Neural progenitor cell (in vitro differentiated cells): Measurements from ENCODE around the gene STAT4. TPM values are rescaled to one million over a fixed set of nuclear protein-coding genes. Genes with fewer than 3 reads are reported as not detected.

Source experiments
- DNase-seq: peaks from one replicate; pipeline ENCODE4 v3.0.0-alpha.2; 2016; ENCODE audit warnings: low spot score
- H2AFZ ChIP-seq: fragments of 200-600 bp; sonication (generic); replicated peaks from 2 replicates; pipeline ENCODE4 v1.6.1; 2016; ENCODE audit warnings: antibody characterized with exemption
- H3F3A ChIP-seq: fragments of 200-600 bp; sonication (generic); 2 replicates; pipeline ENCODE4 v1.6.1; 2016; ENCODE audit warnings: antibody characterized with exemption, low read depth
- H3K27ac ChIP-seq: fragments of 200-600 bp; sonication (generic); 2 replicates; pipeline ENCODE4 v1.5.1; 2016; ENCODE audit warnings: mild to moderate bottlenecking
- H3K27me3 ChIP-seq: fragments of 200-600 bp; sonication (generic); 2 replicates; pipeline ENCODE4 v1.6.1; 2016; ENCODE audit warnings: mild to moderate bottlenecking, moderate library complexity
- H3K36me3 ChIP-seq: fragments of 200-600 bp; sonication (generic); 2 replicates; pipeline ENCODE4 v1.5.1; 2016
- H3K4me1 ChIP-seq: fragments of 200-600 bp; sonication (generic); 2 replicates; pipeline ENCODE4 v1.6.1; 2016; ENCODE audit warnings: mixed run types
- H3K4me2 ChIP-seq: fragments of 200-600 bp; sonication (generic); 2 replicates; pipeline ENCODE4 v1.6.1; 2016
- H3K4me3 ChIP-seq: fragments of 200-600 bp; sonication (generic); 2 replicates; pipeline ENCODE4 v1.5.1; 2016
- H3K79me2 ChIP-seq: fragments of 200-600 bp; sonication (generic); 2 replicates; pipeline ENCODE4 v1.6.1; 2016; ENCODE audit warnings: low read depth
- H3K9ac ChIP-seq: fragments of 200-600 bp; sonication (generic); 2 replicates; pipeline ENCODE4 v1.6.1; 2016
- H3K9me3 ChIP-seq: fragments of 200-600 bp; sonication (generic); 2 replicates; pipeline ENCODE4 v1.5.1; 2016; ENCODE audit warnings: low read depth
- H4K20me1 ChIP-seq: fragments of 200-600 bp; sonication (generic); 2 replicates; pipeline ENCODE4 v1.6.1; 2016; ENCODE audit warnings: low read depth
- H3K27ac Mint-ChIP-seq: 3 replicates; pipeline ENCODE4 v1.8.0; 2021; ENCODE audit warnings: mixed read lengths
- H3K27me3 Mint-ChIP-seq: 2 replicates; pipeline ENCODE4 v1.8.0; 2022; ENCODE audit warnings: low read depth, mild to moderate bottlenecking, inconsistent platforms, moderate library complexity, mixed read lengths; ENCODE audit not compliant: insufficient read depth
- H3K36me3 Mint-ChIP-seq: 3 replicates; pipeline ENCODE4 v1.8.0; 2021; ENCODE audit warnings: mixed read lengths
- H3K4me1 Mint-ChIP-seq: 3 replicates; pipeline ENCODE4 v1.8.0; 2021; ENCODE audit warnings: mixed read lengths
- H3K4me3 Mint-ChIP-seq: 3 replicates; pipeline ENCODE4 v1.8.0; 2021; ENCODE audit warnings: mild to moderate bottlenecking, moderate library complexity, mixed read lengths
- H3K9me3 Mint-ChIP-seq: 3 replicates; pipeline ENCODE4 v1.8.0; 2020; ENCODE audit warnings: mixed read lengths
- EZH2 ChIP-seq: fragments of 200-600 bp; sonication (generic); IDR thresholded peaks from 2 replicates; pipeline ENCODE4 v1.6.1; 2017; ENCODE audit warnings: antibody characterized with exemption, mild to moderate bottlenecking, moderate library complexity
- EZH2phosphoT487 ChIP-seq: fragments of 200-600 bp; sonication (generic); IDR thresholded peaks from 2 replicates; pipeline ENCODE4 v1.6.1; 2017; ENCODE audit warnings: antibody characterized with exemption
- total RNA-seq: library from RNA; depleted of rRNA; stranded (reverse); fragments of >200 nt; gene quantifications from 2 replicates; pipeline ENCODE4 v1.2.3, GENCODE V29; 2015; ENCODE audit warnings: low replicate concordance
- TF ChIP-seq, protein P1 (sequence below): fragments of 200-600 bp; sonication (generic); IDR thresholded peaks from 2 replicates; pipeline ENCODE4 v1.5.1; 2017; ENCODE audit warnings: antibody characterized with exemption, mild to moderate bottlenecking

Gene STAT4
- total RNA-seq, 1 donor from 2014 or later = 0.32 TPM

DNA sequence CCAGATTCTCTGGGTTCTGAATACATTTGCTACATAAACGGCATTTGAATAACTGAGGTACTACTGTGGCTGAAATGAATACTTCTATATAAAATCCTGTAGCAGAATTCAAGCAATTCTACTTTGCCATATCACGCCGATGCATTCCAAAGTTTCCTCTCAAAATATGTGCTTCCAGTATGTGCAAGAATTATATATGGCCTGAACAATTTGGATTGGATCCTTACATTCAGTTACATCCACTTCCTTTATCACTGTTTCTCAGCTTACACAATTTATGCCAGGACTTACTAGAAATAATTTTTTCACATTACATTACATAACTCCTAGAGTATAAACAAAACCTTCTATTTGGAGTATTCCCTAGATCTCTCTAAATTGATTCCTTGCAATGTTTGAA is 46.3 kb upstream of the STAT4 start:
- TF ChIP-seq, protein P1, sequence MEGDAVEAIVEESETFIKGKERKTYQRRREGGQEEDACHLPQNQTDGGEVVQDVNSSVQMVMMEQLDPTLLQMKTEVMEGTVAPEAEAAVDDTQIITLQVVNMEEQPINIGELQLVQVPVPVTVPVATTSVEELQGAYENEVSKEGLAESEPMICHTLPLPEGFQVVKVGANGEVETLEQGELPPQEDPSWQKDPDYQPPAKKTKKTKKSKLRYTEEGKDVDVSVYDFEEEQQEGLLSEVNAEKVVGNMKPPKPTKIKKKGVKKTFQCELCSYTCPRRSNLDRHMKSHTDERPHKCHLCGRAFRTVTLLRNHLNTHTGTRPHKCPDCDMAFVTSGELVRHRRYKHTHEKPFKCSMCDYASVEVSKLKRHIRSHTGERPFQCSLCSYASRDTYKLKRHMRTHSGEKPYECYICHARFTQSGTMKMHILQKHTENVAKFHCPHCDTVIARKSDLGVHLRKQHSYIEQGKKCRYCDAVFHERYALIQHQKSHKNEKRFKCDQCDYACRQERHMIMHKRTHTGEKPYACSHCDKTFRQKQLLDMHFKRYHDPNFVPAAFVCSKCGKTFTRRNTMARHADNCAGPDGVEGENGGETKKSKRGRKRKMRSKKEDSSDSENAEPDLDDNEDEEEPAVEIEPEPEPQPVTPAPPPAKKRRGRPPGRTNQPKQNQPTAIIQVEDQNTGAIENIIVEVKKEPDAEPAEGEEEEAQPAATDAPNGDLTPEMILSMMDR = no peak
- no peak for TF ChIP-seq EZH2phosphoT487
- TF ChIP-seq EZH2 = no peak
- Histone ChIP-seq H3F3A (no peaks in the 10 kb centered on the region), H3K9ac (no peak overlapping the region), H3K36me3 (no peaks in the 10 kb centered on the region), H4K20me1 (no peaks in the 10 kb centered on the region), H3K4me2 (no peak overlapping the region), H3K9me3 (no peaks in the 10 kb centered on the region), H3K79me2 (no peaks in the 10 kb centered on the region), H3K4me3 (no peak overlapping the region), H2AFZ (no peak overlapping the region), H3K27ac (no peak overlapping the region), H3K27me3 (no peaks in the 10 kb centered on the region), H3K4me1 (no peaks in the 10 kb centered on the region)
- no peak for DNase-seq
- H3K4me3 Mint-ChIP-seq = no peak overlapping the region
- H3K36me3 Mint-ChIP-seq = no peaks in the 10 kb centered on the region
- no peaks in the 10 kb centered on the region for H3K27me3 Mint-ChIP-seq
- no peaks in the 10 kb centered on the region for H3K4me1 Mint-ChIP-seq
- H3K27ac Mint-ChIP-seq = no peak overlapping the region
- H3K9me3 Mint-ChIP-seq = no peaks in the 10 kb centered on the region

DNA sequence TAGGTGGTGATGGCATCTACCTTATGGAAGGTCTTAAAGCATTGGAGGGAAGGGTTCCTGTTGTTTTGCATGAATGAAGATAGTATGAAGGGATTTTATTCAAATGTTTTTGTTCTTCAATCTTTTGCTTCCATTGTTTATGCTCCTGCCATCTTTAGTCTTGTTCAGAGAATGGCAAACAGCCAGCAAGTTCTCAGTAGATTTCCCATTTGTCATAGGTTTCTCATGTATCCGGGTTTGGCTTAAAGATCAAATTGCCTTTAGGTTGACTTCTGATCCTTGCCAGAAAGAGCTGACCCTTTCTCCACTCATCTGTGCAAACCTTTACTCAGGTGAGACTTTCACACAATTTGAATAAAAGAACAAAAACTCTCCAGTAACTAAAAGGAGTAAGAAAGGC is 44.2 kb upstream of the STAT4 start:
- no peaks in the 10 kb centered on the region for H3K36me3 Mint-ChIP-seq
- Histone ChIP-seq H3K4me2 (no peak overlapping the region), H2AFZ (no peak overlapping the region), H3K9ac (no peak overlapping the region), H3K79me2 (no peaks in the 10 kb centered on the region), H3K36me3 (no peaks in the 10 kb centered on the region), H3K27me3 (no peaks in the 10 kb centered on the region), H4K20me1 (no peaks in the 10 kb centered on the region), H3F3A (no peaks in the 10 kb centered on the region), H3K27ac (no peak overlapping the region), H3K9me3 (no peaks in the 10 kb centered on the region), H3K4me3 (no peak overlapping the region), H3K4me1 (no peaks in the 10 kb centered on the region)
- H3K4me1 Mint-ChIP-seq = no peaks in the 10 kb centered on the region
- TF ChIP-seq, protein P1 = no peak
- TF ChIP-seq EZH2phosphoT487 = no peak
- no peak for TF ChIP-seq EZH2
- H3K27me3 Mint-ChIP-seq = no peaks in the 10 kb centered on the region
- no peak overlapping the region for H3K27ac Mint-ChIP-seq
- DNase-seq = no peak
- no peaks in the 10 kb centered on the region for H3K9me3 Mint-ChIP-seq
- H3K4me3 Mint-ChIP-seq = no peak overlapping the region

DNA sequence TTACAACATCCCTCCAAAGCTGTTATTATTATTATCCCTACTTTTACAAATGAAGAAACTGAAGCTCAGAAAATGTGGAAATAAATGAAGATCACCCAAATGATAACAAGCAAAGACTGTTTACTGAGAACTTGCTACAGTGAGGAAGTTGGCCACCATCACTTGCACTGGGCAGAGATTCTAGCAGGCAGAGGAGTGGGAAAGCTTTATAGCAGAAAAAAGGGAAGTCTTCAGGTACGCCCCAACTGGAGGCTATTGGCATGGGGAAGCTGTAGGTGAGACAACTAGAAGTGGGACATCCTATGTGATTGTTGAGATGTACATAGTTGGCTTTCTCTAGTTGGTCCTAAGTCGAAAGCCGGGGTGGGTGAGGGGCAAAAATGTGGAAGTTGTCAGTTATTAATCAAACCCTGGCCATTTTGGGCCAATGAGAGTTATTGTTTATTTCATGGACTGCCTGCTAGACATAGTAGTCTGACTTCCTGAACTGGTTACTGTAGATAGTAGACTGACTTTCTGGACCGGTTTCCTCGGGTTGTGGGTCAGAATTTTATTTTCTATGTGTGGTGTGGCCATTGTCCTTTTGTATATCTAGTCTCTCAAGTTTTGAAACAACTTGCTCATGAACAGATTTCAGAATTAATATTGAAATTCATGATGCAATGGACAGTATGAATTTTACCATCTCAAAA is 40.2 kb upstream of the STAT4 start:
- no peaks in the 10 kb centered on the region for H3K36me3 Mint-ChIP-seq
- H3F3A ChIP-seq = no peaks in the 10 kb centered on the region
- H2AFZ ChIP-seq = no peak overlapping the region
- no peaks in the 10 kb centered on the region for H4K20me1 ChIP-seq
- no peaks in the 10 kb centered on the region for H3K4me1 ChIP-seq
- H3K9ac ChIP-seq = no peak overlapping the region
- no peak overlapping the region for H3K27ac ChIP-seq
- no peak overlapping the region for H3K27ac Mint-ChIP-seq
- H3K9me3 Mint-ChIP-seq = no peaks in the 10 kb centered on the region
- no peak overlapping the region for H3K4me2 ChIP-seq
- no peak overlapping the region for H3K4me3 Mint-ChIP-seq
- no peak for DNase-seq
- H3K27me3 Mint-ChIP-seq = no peaks in the 10 kb centered on the region
- H3K4me1 Mint-ChIP-seq = no peaks in the 10 kb centered on the region
- H3K79me2 ChIP-seq = no peaks in the 10 kb centered on the region
- no peaks in the 10 kb centered on the region for H3K36me3 ChIP-seq
- no peaks in the 10 kb centered on the region for H3K27me3 ChIP-seq
- H3K9me3 ChIP-seq = no peaks in the 10 kb centered on the region
- TF ChIP-seq, protein P1 = no peak
- no peak for TF ChIP-seq EZH2phosphoT487
- no peak for TF ChIP-seq EZH2
- H3K4me3 ChIP-seq = no peak overlapping the region
